Measurements from ENCODE around the gene PHACTR1. TPM values are rescaled to one million over a fixed set of nuclear protein-coding genes. Genes with fewer than 3 reads are reported as not detected.
"Not testable (repeated sequence)": the region's sequence is repeated elsewhere in the genome, so short reads cannot be mapped to it uniquely, and the experiment has no call there.

Gene PHACTR1
- total RNA-seq, 4 donors from 2014 or later = 12.6 to 17.7 (median 17.1) TPM

- no peak for ATAC-seq (ENCODE audit: low FRiP score)
Measured at GRCh38 chr6:13239530-13240455, 523.2 kb downstream of the PHACTR1 start.

DNA sequence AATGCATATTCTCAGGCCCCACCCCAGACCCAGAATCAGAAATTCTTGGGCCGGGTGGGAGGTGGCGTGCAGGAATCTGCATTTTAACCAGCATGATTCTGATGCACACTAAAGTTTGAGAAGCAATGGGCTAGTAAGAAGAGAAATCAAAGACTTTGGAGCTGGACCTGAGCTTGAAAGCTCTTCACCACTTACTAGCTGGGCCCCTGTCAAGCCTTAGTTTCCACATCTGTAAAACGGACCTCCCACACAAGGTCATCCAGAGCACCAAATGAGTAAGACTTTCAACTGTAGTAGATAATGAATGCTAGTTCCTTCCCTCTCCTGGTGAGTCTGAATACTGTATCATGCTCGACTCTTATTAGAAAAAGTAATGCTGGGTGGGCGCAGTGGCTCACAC lies 524.8 kb downstream of the PHACTR1 start:
- TF ChIP-seq CTCF (IDR thresholded peaks at IDR 0.05) = no peak
- ATAC-seq (ENCODE audit: low FRiP score) (no peak), DNase-seq (ENCODE audit: low spot score) (no peak)

More at GRCh38 chr6:13239530-13240455, 523.2 kb downstream of the PHACTR1 start:
- TF ChIP-seq CTCF (IDR thresholded peaks at IDR 0.05) = no peak
- no peak for DNase-seq (ENCODE audit: low spot score)

- no peak for TF ChIP-seq CTCF (IDR thresholded peaks at IDR 0.05)
- no peak for DNase-seq (ENCODE audit: low spot score)
- ATAC-seq (ENCODE audit: low FRiP score) = no peak
Measured at GRCh38 chr6:13242178-13242577, 525.6 kb downstream of the PHACTR1 start.

DNA sequence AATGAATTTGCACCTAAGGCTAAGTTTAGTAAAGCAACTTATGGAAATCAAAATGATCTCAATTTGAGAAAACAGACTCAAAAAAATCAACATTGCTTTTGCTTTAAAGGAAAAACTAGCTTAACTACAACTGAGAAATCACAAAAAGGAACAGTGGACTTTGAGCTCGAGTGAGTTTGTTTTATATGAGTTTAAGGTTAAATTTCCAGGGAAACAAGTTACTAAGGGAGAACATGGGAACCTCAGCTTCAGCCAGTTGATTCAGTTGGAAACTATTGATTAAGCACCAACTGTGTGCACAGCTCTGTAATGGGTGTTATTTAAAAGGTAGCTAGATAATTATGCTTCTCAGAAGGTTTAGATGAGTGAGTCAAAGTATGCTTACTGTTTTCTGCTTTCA lies 526.0 kb downstream of the PHACTR1 start:
- ATAC-seq (ENCODE audit: low FRiP score) (no peak), DNase-seq (ENCODE audit: low spot score) (no peak)
- no peak for TF ChIP-seq CTCF (IDR thresholded peaks at IDR 0.05)

GRCh38 chr6:13243033-13243432 lies 526.5 kb downstream of the PHACTR1 start:
- no peak for TF ChIP-seq CTCF (IDR thresholded peaks at IDR 0.05)
- DNase-seq (ENCODE audit: low spot score) (no peak), ATAC-seq (ENCODE audit: low FRiP score) (no peak)

DNA sequence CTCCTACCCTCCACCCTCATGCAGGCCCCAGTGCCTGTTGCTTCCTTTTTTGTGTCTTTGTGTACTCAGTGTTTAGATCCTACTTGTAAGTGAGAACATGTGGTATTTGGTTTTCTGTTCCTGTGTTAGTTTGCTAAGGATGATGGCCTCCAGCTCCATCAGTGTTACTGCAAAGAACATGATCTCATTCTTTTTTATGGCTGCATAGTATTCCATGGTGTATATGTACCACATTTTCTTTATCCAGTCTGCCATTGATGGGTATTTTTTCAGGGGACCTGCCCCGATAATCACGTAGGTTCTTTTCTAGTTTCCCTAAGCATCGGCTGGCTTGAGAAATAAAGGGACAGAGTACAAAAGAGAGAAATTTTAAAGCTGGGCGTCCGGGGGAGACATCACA lies 527.2 kb downstream of the PHACTR1 start:
- ATAC-seq (ENCODE audit: low FRiP score); DNase-seq (ENCODE audit: low spot score): not testable (repeated sequence)

DNA sequence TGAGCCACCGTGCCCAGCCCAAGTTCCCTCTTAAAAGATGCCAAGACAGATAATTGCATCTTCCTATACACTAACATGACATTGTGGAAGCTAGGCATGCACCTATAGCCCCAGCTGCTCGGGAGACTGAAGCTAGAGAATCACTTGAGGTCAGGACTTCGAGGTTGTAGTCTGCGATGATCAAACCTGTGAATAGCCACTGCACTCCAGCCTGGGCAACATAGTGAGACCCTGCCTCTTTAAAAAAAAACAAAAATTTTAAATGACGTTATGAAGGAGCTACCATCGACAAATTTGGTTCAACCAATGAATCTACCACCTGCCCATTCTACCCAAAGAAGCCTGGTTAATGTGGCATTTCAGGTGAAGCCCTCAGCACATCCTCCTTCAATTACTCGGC lies 531.1 kb downstream of the PHACTR1 start:
- TF ChIP-seq CTCF (IDR thresholded peaks at IDR 0.05) = no peak
- ATAC-seq (ENCODE audit: low FRiP score) = no peak
- no peak for DNase-seq (ENCODE audit: low spot score)
